ENCODE data around the gene NANP. TPM values are rescaled to one million over a fixed set of nuclear protein-coding genes. Genes with fewer than 3 reads are reported as not detected.
"Not testable (repeated sequence)": the region's sequence is repeated elsewhere in the genome, so short reads cannot be mapped to it uniquely, and the experiment has no call there.

The NANP gene
- total RNA-seq, 1 donor: 11.2 TPM

GRCh38 chr20:25643716-25644115, 19.9 kb upstream of the NANP start:
- Histone ChIP-seq H3K27ac (ENCODE audit: low read depth, low read length) (no peak overlapping the region), H3K27me3 (ENCODE audit: insufficient read depth, low read length) (no peaks in the 10 kb centered on the region), H3K4me2 (ENCODE audit: insufficient read depth, low read length) (no peak overlapping the region), H3K79me2 (ENCODE audit: insufficient read depth, low read length) (no peaks in the 10 kb centered on the region), H4K20me1 (ENCODE audit: insufficient read depth, low read length) (no peaks in the 10 kb centered on the region), H3K4me3 (ENCODE audit: insufficient read depth, low read length) (no peak overlapping the region), H3K36me3 (ENCODE audit: insufficient read depth, low read length) (no peaks in the 10 kb centered on the region), H3K9me3 (ENCODE audit: low read depth, low read length) (no peaks in the 10 kb centered on the region), H2AFZ (ENCODE audit: low read length) (no peak overlapping the region), H3K4me1 (ENCODE audit: insufficient read depth, low read length) (no peaks in the 10 kb centered on the region)
- TF ChIP-seq CTCF (IDR thresholded peaks at IDR 0.05; ENCODE audit: extremely low read depth, low read depth, low read length): no peak
- no peak for DNase-seq (ENCODE audit: insufficient read length, low spot score, missing footprints)

- no peak overlapping the region for H3K4me2 ChIP-seq (ENCODE audit: insufficient read depth, low read length)
- H3K79me2 ChIP-seq (ENCODE audit: insufficient read depth, low read length): no peaks in the 10 kb centered on the region
- no peak overlapping the region for H3K27ac ChIP-seq (ENCODE audit: low read depth, low read length)
- no peaks in the 10 kb centered on the region for H4K20me1 ChIP-seq (ENCODE audit: insufficient read depth, low read length)
- no peak for TF ChIP-seq CTCF (IDR thresholded peaks at IDR 0.05; ENCODE audit: extremely low read depth, low read depth, low read length)
- no peaks in the 10 kb centered on the region for H3K27me3 ChIP-seq (ENCODE audit: insufficient read depth, low read length)
- no peak overlapping the region for H3K4me3 ChIP-seq (ENCODE audit: insufficient read depth, low read length)
- no peak for DNase-seq (ENCODE audit: insufficient read length, low spot score, missing footprints)
- no peak overlapping the region for H2AFZ ChIP-seq (ENCODE audit: low read length)
- H3K36me3 ChIP-seq (ENCODE audit: insufficient read depth, low read length): peaks cover 11% of the 10 kb centered on the region
- peaks cover 7% of the 10 kb centered on the region for H3K4me1 ChIP-seq (ENCODE audit: insufficient read depth, low read length)
- no peaks in the 10 kb centered on the region for H3K9me3 ChIP-seq (ENCODE audit: low read depth, low read length)
Observed at GRCh38 chr20:25637247-25637646, 13.4 kb upstream of the NANP start.

GRCh38 chr20:25632940-25633790, 9.4 kb upstream of the NANP start:
- Histone ChIP-seq H4K20me1 (ENCODE audit: insufficient read depth, low read length) (no peaks in the 10 kb centered on the region), H3K27me3 (ENCODE audit: insufficient read depth, low read length) (no peaks in the 10 kb centered on the region)

GRCh38 chr20:25630615-25631014, 6.8 kb upstream of the NANP start:
- not testable (repeated sequence) for H4K20me1 ChIP-seq (ENCODE audit: insufficient read depth, low read length); H2AFZ ChIP-seq (ENCODE audit: low read length); H3K4me2 ChIP-seq (ENCODE audit: insufficient read depth, low read length); DNase-seq (ENCODE audit: insufficient read length, low spot score, missing footprints); H3K4me3 ChIP-seq (ENCODE audit: insufficient read depth, low read length); H3K79me2 ChIP-seq (ENCODE audit: insufficient read depth, low read length); H3K36me3 ChIP-seq (ENCODE audit: insufficient read depth, low read length); H3K27ac ChIP-seq (ENCODE audit: low read depth, low read length); H3K4me1 ChIP-seq (ENCODE audit: insufficient read depth, low read length); H3K9me3 ChIP-seq (ENCODE audit: low read depth, low read length); H3K27me3 ChIP-seq (ENCODE audit: insufficient read depth, low read length)

More at GRCh38 chr20:25632940-25633790, 9.4 kb upstream of the NANP start:
- DNase-seq (ENCODE audit: insufficient read length, low spot score, missing footprints): no peak
- Histone ChIP-seq H3K4me1 (ENCODE audit: insufficient read depth, low read length) (peaks cover 7% of the 10 kb centered on the region), H3K4me2 (ENCODE audit: insufficient read depth, low read length) (no peak overlapping the region), H3K36me3 (ENCODE audit: insufficient read depth, low read length) (peaks cover 11% of the 10 kb centered on the region), H3K79me2 (ENCODE audit: insufficient read depth, low read length) (no peaks in the 10 kb centered on the region), H3K27ac (ENCODE audit: low read depth, low read length) (no peak overlapping the region), H2AFZ (ENCODE audit: low read length) (no peak overlapping the region), H3K9me3 (ENCODE audit: low read depth, low read length) (no peaks in the 10 kb centered on the region), H3K4me3 (ENCODE audit: insufficient read depth, low read length) (no peak overlapping the region)
- no peak for TF ChIP-seq CTCF (IDR thresholded peaks at IDR 0.05; ENCODE audit: extremely low read depth, low read depth, low read length)
